HEK293 (cell line): ENCODE results near the gene TP53BP1.

Experiments
- CTCF ChIA-PET: fragments of 350-600 bp; formaldehyde crosslinking; extraction: SDS; loops from one replicate; lab custom pipeline; 2021; ENCODE audit warnings: antibody characterized with exemption; lab: Yijun Ruan, JAX
- POLR2A ChIA-PET: fragments of 300-600 bp; formaldehyde crosslinking; extraction: SDS; loops from one replicate; lab custom pipeline; 2020; ENCODE audit warnings: antibody characterized with exemption, inconsistent platforms; lab: Yijun Ruan, JAX
- H3K27ac ChIP-seq: fragments of 200-500 bp; sonication (Bioruptor generic); 2 replicates; pipeline ENCODE4 v1.5.1; 2014; ENCODE audit warnings: low read depth, low read length, control low read depth, inconsistent platforms; ENCODE audit errors: extremely low read depth
- H3K36me3 ChIP-seq, 2 experiments: fragments of 200-500 bp in 1 of 2; sonication (Bioruptor generic) in 1 of 2; 1 replicate in 1 of 2; 2 replicates in 1 of 2; pipeline ENCODE4 v1.5.1; 2014 to 2017; ENCODE audit warnings: inconsistent platforms in 2 of 2, low read length in 2 of 2; ENCODE audit not compliant: control insufficient read depth in 2 of 2, insufficient read depth in 1 of 2
- H3K4me1 ChIP-seq: fragments of 200-500 bp; sonication (Bioruptor generic); 2 replicates; pipeline ENCODE4 v1.5.1; 2014; ENCODE audit warnings: mild to moderate bottlenecking, low read length, inconsistent platforms; ENCODE audit not compliant: control insufficient read depth, insufficient read depth
- H3K4me3 ChIP-seq: 2 replicates; pipeline ENCODE4 v1.5.1; 2011; ENCODE audit warnings: low read depth, mild to moderate bottlenecking, control low read depth, low read length, moderate library complexity
- H3K9me3 ChIP-seq: fragments of 200-500 bp; sonication (Bioruptor generic); 2 replicates; pipeline ENCODE4 v1.5.1; 2014; ENCODE audit warnings: low read depth, low read length, inconsistent platforms; ENCODE audit not compliant: control insufficient read depth, insufficient read depth
- BCL6B ChIP-seq: fragments of 450-650 bp; formaldehyde crosslinking; IDR thresholded peaks from 2 replicates; pipeline ENCODE4 v1.5.1; 2017; ENCODE audit warnings: missing biosample characterization, missing genetic modification characterization
- GLI4 ChIP-seq: fragments of 450-650 bp; formaldehyde crosslinking; IDR thresholded peaks from 2 replicates; pipeline ENCODE4 v1.5.1; 2016; ENCODE audit warnings: missing biosample characterization, missing genetic modification characterization
- GLIS1 ChIP-seq: fragments of 450-650 bp; formaldehyde crosslinking; IDR thresholded peaks from 2 replicates; pipeline ENCODE4 v1.5.1; 2016; ENCODE audit warnings: missing biosample characterization, missing genetic modification characterization
- GLIS2 ChIP-seq: fragments of 450-650 bp; formaldehyde crosslinking; IDR thresholded peaks from 2 replicates; pipeline ENCODE4 v1.5.1; 2016; ENCODE audit warnings: missing biosample characterization, missing genetic modification characterization
- PATZ1 ChIP-seq: fragments of 450-650 bp; formaldehyde crosslinking; IDR thresholded peaks from 2 replicates; pipeline ENCODE4 v1.5.1; 2016; ENCODE audit warnings: missing biosample characterization, missing genetic modification characterization
- RBAK ChIP-seq: fragments of 450-650 bp; formaldehyde crosslinking; IDR thresholded peaks from 2 replicates; pipeline ENCODE4 v1.5.1; 2016; ENCODE audit warnings: missing biosample characterization, missing genetic modification characterization
- SALL2 ChIP-seq: fragments of 450-650 bp; formaldehyde crosslinking; IDR thresholded peaks from 2 replicates; pipeline ENCODE4 v1.5.0; 2017; ENCODE audit warnings: missing biosample characterization, mild to moderate bottlenecking, missing genetic modification characterization, borderline replicate concordance
- ZBTB48 ChIP-seq: fragments of 450-650 bp; formaldehyde crosslinking; IDR thresholded peaks from 2 replicates; pipeline ENCODE4 v1.5.1; 2016; ENCODE audit warnings: missing biosample characterization, missing genetic modification characterization
- ZEB2 ChIP-seq: fragments of 450-650 bp; formaldehyde crosslinking; IDR thresholded peaks from 2 replicates; pipeline ENCODE4 v1.5.1; 2016; ENCODE audit warnings: missing biosample characterization, missing genetic modification characterization
- ZNF132 ChIP-seq: fragments of 450-650 bp; formaldehyde crosslinking; IDR thresholded peaks from 2 replicates; pipeline ENCODE4 v1.5.1; 2017; ENCODE audit warnings: missing biosample characterization, missing genetic modification characterization, borderline replicate concordance
- ZNF175 ChIP-seq: fragments of 450-650 bp; formaldehyde crosslinking; IDR thresholded peaks from 2 replicates; pipeline ENCODE4 v1.5.1; 2016; ENCODE audit warnings: missing biosample characterization, missing genetic modification characterization
- ZNF214 ChIP-seq: fragments of 450-650 bp; formaldehyde crosslinking; IDR thresholded peaks from 2 replicates; pipeline ENCODE4 v1.5.1; 2017; ENCODE audit warnings: missing biosample characterization, mild to moderate bottlenecking, missing genetic modification characterization, borderline replicate concordance
- ZNF280C ChIP-seq: fragments of 450-650 bp; formaldehyde crosslinking; IDR thresholded peaks from 2 replicates; pipeline ENCODE4 v1.5.1; 2016; ENCODE audit warnings: missing biosample characterization, missing genetic modification characterization
- ZNF324 ChIP-seq: fragments of 450-650 bp; formaldehyde crosslinking; IDR thresholded peaks from 2 replicates; pipeline ENCODE4 v1.5.1; 2016; ENCODE audit warnings: missing biosample characterization, missing genetic modification characterization
- ZNF341 ChIP-seq: fragments of 450-650 bp; formaldehyde crosslinking; IDR thresholded peaks from 2 replicates; pipeline ENCODE4; 2016; ENCODE audit warnings: low read depth, missing biosample characterization, missing genetic modification characterization
- ZNF391 ChIP-seq: fragments of 450-650 bp; formaldehyde crosslinking; IDR thresholded peaks from 2 replicates; pipeline ENCODE4 v1.5.1; 2016; ENCODE audit warnings: low read depth, missing biosample characterization, missing genetic modification characterization, borderline replicate concordance
- ZNF394 ChIP-seq: fragments of 450-650 bp; formaldehyde crosslinking; IDR thresholded peaks from 2 replicates; pipeline ENCODE4 v1.5.1; 2016; ENCODE audit warnings: missing biosample characterization, missing genetic modification characterization, mild to moderate bottlenecking, moderate library complexity, borderline replicate concordance
- ZNF449 ChIP-seq: fragments of 450-650 bp; formaldehyde crosslinking; IDR thresholded peaks from 2 replicates; pipeline ENCODE4 v1.5.1; 2017; ENCODE audit warnings: missing biosample characterization, mild to moderate bottlenecking, missing genetic modification characterization, moderate library complexity
- ZNF558 ChIP-seq: fragments of 450-650 bp; formaldehyde crosslinking; IDR thresholded peaks from 2 replicates; pipeline ENCODE4 v1.5.1; 2016; ENCODE audit warnings: missing biosample characterization, missing genetic modification characterization
- ZNF600 ChIP-seq: fragments of 450-650 bp; formaldehyde crosslinking; IDR thresholded peaks from 2 replicates; pipeline ENCODE4 v1.5.1; 2016; ENCODE audit warnings: missing biosample characterization, missing genetic modification characterization
- ZNF639 ChIP-seq: fragments of 450-650 bp; formaldehyde crosslinking; IDR thresholded peaks from 2 replicates; pipeline ENCODE4 v1.5.1; 2016; ENCODE audit warnings: missing biosample characterization, missing genetic modification characterization
- ZNF645 ChIP-seq: fragments of 450-650 bp; formaldehyde crosslinking; IDR thresholded peaks from 2 replicates; pipeline ENCODE4; 2016; ENCODE audit warnings: missing biosample characterization, missing genetic modification characterization
- ZNF791 ChIP-seq: fragments of 450-650 bp; formaldehyde crosslinking; IDR thresholded peaks from 2 replicates; pipeline ENCODE4 v1.5.1; 2016; ENCODE audit warnings: missing biosample characterization, missing genetic modification characterization

TP53BP1 gene

GRCh38 chr15:43531018-43531670 lies 38.2 kb upstream of the TP53BP1 start:
- Histone ChIP-seq H3K9me3 (no peaks in the 10 kb centered on the region), H3K36me3 (peaks cover 0 to 12% of the 10 kb centered on the region in 2 experiments; a peak in 1 of 3 replicates), H3K4me3 (no peak overlapping the region), H3K27ac (no peak overlapping the region)
- no peak for TF ChIP-seq ZNF391 (tag by site-specific recombination)
- TF ChIP-seq ZNF600 (tag by site-specific recombination), result peak; percentile 87
- peak; percentile 14; the same call in 1 of the 2 replicates for TF ChIP-seq GLIS1 (tag by site-specific recombination)
- no peak for TF ChIP-seq GLIS2 (tag by site-specific recombination)
- no peak for TF ChIP-seq ZNF280C
- TF ChIP-seq ZNF341 (tag by site-specific recombination), result peak; percentile 86
- no peak for TF ChIP-seq ZNF324 (tag by site-specific recombination)
- peak; percentile 64; the same call in 1 of the 2 replicates for TF ChIP-seq ZNF394 (tag by site-specific recombination)
- TF ChIP-seq, all 188 proteins: peak for 4
- ChIA-PET CTCF (no interaction called here), POLR2A (interaction anchor here (0.7 kb wide), 1 partner anchor 21 kb away, joined by 7 read pairs; no protein-coding TSS in a partner anchor)
- H3K4me1 ChIP-seq, result no peaks in the 10 kb centered on the region

GRCh38 chr15:43529587-43530345 lies 36.8 kb upstream of the TP53BP1 start:
- H3K4me3 ChIP-seq, result no peak overlapping the region
- no peaks in the 10 kb centered on the region for H3K4me1 ChIP-seq
- TF ChIP-seq ZEB2 (tag by site-specific recombination) (no peak), ZNF791 (tag by site-specific recombination) (no peak), ZNF175 (tag by site-specific recombination) (no peak), RBAK (tag by site-specific recombination) (no peak), ZNF132 (no peak), ZNF639 (tag by site-specific recombination) (no peak), ZNF214 (tag by site-specific recombination) (no peak), PATZ1 (no peak), ZNF341 (tag by site-specific recombination) (no peak), ZNF558 (tag by site-specific recombination) (no peak), GLI4 (tag by site-specific recombination) (no peak), SALL2 (tag by site-specific recombination) (no peak), ZNF645 (tag by site-specific recombination) (no peak), ZNF449 (no peak), BCL6B (tag by site-specific recombination) (no peak), ZBTB48 (no peak)
- H3K9me3 ChIP-seq, result no peaks in the 10 kb centered on the region
- POLR2A ChIA-PET, result interaction anchor here (1.1 kb wide), 1 partner anchor 20 kb away, joined by 3 read pairs; no protein-coding TSS in a partner anchor
- CTCF ChIA-PET, result no interaction called here
- H3K27ac ChIP-seq, result no peak overlapping the region
- H3K36me3 ChIP-seq, result peaks cover 0 to 11% of the 10 kb centered on the region in 2 experiments; a peak in 1 of 3 replicates
